ENCODE results near the gene ZNF215.
"Not testable (repeated sequence)": the region's sequence is repeated elsewhere in the genome, so short reads cannot be mapped to it uniquely, and the experiment has no call there.

ZNF215 gene

DNA sequence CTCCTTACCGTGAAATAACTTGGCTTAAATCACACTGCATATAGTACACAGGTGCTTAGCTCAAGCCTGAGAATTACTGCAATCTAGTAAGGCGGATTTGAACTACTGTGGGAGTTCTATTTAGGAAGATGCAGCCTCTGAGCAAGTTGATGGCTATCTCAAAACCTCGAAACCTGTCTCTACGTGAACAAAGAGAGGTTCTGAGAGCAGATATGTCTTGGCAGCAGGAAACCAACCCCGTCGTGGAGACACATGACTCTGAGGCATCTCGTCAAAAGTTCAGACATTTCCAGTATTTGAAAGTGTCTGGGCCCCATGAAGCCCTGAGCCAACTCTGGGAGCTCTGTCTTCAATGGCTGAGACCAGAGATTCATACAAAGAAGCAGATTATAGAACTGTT lies 5.9 kb downstream of the ZNF215 start:
- no peak for DNase-seq (ENCODE audit: low read depth in 2 of 2)

GRCh38 chr11:6941970-6942369 lies 15.7 kb downstream of the ZNF215 start:
- DNase-seq (ENCODE audit: low read depth in 2 of 2), result no peak

GRCh38 chr11:6943131-6943530 lies 16.9 kb downstream of the ZNF215 start:
- DNase-seq (ENCODE audit: low read depth in 2 of 2), result no peak

DNA sequence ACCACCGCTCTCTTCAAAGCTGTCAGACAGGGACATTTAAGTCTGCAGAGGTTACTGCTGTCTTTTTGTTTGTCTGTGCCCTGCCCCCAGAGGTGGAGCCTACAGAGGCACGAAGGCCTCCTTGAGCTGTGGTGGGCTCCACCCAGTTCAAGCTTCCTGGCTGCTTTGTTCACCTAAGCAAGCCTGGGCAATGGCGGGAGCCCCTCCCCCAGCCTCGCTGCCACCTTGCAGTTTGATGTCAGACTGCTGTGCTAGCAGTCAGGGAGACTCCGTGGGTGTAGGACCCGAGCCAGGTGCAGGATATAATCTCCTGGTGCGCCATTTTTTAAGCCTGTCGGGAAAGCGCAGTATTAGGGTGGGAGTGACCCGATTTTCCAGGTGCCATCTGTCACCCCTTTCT lies 28.0 kb downstream of the ZNF215 start:
- DNase-seq (ENCODE audit: low read depth in 2 of 2), result not testable (repeated sequence)

DNA sequence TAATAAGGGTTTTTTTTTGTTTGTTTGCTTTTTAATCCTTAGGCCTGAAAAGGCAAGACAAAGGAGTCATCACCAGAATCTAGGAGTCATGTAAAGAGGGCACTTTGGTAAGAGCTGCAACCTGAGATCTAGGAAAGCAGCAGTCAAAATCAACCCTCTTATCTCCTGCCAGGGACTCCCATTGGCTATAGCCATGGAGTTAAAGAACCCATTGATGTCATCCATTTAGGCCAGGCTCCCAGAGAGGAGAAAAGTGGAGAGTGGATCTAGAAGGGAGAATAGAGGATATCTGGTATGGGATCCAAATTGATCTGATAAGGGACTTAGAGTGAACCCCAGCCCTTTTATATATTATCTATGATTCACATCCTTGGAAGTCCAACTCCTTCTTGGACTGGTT lies 35.9 kb downstream of the ZNF215 start:
- no peak for DNase-seq (ENCODE audit: low read depth in 2 of 2)

GRCh38 chr11:6962673-6963072 lies 36.4 kb downstream of the ZNF215 start:
- no peak for DNase-seq (ENCODE audit: low read depth in 2 of 2)

DNA sequence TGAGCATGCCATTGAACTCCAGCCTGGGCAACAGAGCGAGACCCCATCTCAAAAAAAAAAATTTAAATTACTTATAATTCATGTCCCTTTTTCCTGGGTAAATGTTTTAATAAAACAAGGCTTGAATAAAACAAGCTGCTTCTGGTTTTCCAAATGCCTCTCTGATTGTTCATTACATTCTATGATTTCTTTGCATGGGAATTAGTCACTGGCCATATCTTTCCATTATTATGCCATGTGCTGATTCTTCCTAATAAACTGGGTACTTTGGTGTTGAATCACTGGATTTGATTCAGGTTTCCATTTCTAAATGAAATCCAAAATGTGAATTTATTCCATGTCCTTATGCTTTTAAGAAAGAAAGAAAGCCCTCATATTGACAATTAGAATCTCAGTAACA lies 42.6 kb downstream of the ZNF215 start:
- no peak for DNase-seq (ENCODE audit: low read depth in 2 of 2)

DNA sequence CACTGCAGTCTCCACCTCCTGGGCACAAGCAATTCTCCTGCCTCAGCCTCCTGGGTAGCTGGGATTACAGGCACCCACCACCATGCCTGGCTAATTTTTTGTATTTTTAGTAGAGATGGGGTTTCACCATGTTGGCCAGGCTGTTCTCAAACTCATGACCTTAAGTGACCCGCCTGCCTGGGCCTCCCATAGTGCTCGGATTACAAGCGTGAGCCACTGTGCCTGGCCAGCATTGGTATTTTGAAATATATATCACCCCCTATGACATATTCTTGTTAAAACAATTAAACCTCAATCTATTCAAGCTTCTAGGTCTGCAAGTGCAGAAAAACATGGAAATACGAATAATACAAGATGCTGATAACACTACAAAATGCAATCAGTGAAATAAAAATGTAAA lies 43.6 kb downstream of the ZNF215 start:
- not testable (repeated sequence) for DNase-seq (ENCODE audit: low read depth in 2 of 2)

GRCh38 chr11:6979365-6979764 lies 53.1 kb downstream of the ZNF215 start:
- no peak for DNase-seq (ENCODE audit: low read depth in 2 of 2)

GRCh38 chr11:6986487-6986886 lies 60.3 kb downstream of the ZNF215 start:
- DNase-seq (ENCODE audit: low read depth in 2 of 2), result no peak

GRCh38 chr11:6988506-6988905 lies 62.3 kb downstream of the ZNF215 start:
- DNase-seq (ENCODE audit: low read depth in 2 of 2), result no peak

- DNase-seq (ENCODE audit: low read depth in 2 of 2), result no peak
These were observed 65.0 kb downstream of the ZNF215 start for GRCh38 chr11:6991227-6991626.

GRCh38 chr11:6992026-6992425 lies 65.8 kb downstream of the ZNF215 start:
- DNase-seq (ENCODE audit: low read depth in 2 of 2), result no peak

DNA sequence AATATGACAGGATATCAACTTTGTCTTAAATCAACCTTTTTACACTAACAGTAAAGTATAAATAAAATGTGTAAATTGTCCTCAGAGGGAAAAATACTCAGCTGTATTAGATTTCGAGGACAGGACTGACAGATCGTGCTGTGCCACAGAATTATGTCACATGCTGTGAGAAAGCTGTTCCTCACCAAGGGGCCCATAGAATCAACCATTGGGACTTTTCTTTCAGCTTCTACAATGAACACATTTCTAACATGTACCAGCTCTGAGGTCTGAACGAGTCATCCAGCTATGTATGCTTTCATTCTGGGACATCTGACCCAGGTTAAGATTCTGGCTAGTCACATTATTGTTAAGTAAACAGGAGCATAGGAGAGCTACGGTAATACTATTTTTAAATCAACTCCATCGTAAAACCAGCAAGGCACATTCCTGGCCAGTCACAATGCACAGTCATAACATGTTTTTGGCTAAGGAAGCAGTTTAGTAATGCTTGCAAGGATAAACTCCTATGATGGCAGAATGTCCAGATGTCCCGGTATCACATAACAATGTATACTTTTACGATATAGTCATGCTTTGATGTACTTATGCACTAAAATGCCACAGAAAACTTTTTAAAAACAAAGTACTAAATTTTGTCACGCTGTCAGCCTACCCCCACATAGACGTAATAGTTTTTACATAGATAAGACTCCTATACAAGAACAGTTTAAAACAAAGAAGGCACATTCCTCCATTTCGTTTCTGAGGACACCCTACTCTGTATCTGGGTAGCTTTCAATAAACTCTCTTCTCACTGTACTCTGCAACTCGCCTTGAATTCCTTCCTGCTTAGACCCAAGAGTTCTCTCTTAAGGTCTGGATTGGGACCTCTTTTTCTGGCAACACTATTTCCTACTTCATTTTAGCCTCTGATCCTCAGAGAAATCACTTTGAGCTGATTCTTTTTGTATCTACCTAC lies 66.5 kb downstream of the ZNF215 start:
- no peak for DNase-seq (ENCODE audit: low read depth in 2 of 2)

DNA sequence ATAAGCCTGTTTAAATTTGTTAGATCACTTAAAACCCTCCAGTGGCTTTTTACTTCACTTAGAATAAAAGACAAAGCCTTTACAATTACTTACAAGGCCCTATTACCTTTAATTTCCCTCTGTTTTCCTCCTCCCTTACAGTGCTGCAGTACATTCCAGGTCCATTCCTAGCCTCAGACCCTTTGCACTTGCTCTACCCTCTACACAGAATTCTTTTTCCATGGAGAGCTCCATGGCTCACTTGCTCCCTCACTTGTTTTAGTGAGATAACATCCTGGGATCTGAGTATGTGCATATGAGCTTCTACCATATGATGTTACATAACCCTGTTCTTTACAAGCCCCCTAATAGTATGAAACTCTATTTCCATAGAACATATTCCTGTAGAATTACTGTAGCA lies 69.5 kb downstream of the ZNF215 start:
- no peak for DNase-seq (ENCODE audit: low read depth in 2 of 2)

GRCh38 chr11:7004482-7004881 lies 78.3 kb downstream of the ZNF215 start:
- no peak for DNase-seq (ENCODE audit: low read depth in 2 of 2)
